Measurements from ENCODE around the gene TRIM6.

Gene TRIM6

GRCh38 chr11:5658318-5658717, 61.9 kb downstream of the TRIM6 start:
- Histone ChIP-seq H2AFZ (no peak overlapping the region), H3K36me3 (ENCODE audit: control insufficient read depth, insufficient read depth, low read length) (no peaks in the 10 kb centered on the region), H3K9ac (no peak overlapping the region), H3K27ac (no peak overlapping the region), H3K27me3 (ENCODE audit: control insufficient read depth, insufficient read depth, low read length) (no peaks in the 10 kb centered on the region), H3K79me2 (no peaks in the 10 kb centered on the region), H3K4me2 (ENCODE audit: low read length) (no peak overlapping the region), H3K4me3 (ENCODE audit: low read depth, low read length) (no peak overlapping the region), H3K4me1 (no peaks in the 10 kb centered on the region), H3K9me3 (ENCODE audit: control insufficient read depth, low read length) (no peaks in the 10 kb centered on the region)
- TF ChIP-seq, protein P1, sequence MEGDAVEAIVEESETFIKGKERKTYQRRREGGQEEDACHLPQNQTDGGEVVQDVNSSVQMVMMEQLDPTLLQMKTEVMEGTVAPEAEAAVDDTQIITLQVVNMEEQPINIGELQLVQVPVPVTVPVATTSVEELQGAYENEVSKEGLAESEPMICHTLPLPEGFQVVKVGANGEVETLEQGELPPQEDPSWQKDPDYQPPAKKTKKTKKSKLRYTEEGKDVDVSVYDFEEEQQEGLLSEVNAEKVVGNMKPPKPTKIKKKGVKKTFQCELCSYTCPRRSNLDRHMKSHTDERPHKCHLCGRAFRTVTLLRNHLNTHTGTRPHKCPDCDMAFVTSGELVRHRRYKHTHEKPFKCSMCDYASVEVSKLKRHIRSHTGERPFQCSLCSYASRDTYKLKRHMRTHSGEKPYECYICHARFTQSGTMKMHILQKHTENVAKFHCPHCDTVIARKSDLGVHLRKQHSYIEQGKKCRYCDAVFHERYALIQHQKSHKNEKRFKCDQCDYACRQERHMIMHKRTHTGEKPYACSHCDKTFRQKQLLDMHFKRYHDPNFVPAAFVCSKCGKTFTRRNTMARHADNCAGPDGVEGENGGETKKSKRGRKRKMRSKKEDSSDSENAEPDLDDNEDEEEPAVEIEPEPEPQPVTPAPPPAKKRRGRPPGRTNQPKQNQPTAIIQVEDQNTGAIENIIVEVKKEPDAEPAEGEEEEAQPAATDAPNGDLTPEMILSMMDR (IDR thresholded peaks at IDR 0.05) = no peak

Measured in parathyroid adenoma (tissue), 2 donors.